Prostate gland (tissue), 2 donors: ENCODE results near the gene PODN.

ENCODE experiments used
- POLR2A ChIP-seq: fragments of 450-650 bp; IDR thresholded peaks from one replicate; pipeline ENCODE4 v1.6.1; 2016; ENCODE audit warnings: antibody characterized with exemption, mild to moderate bottlenecking
- TF ChIP-seq, protein P1 (sequence below), 4 experiments: fragments of 200-600 bp in 2 of 4; fragments of 450-650 bp in 2 of 4; sonication (generic) in 2 of 4; IDR thresholded peaks; 1 replicate in 3 of 4; 2 replicates in 1 of 4; pipeline ENCODE4 v1.5.1; 2016 to 2019; ENCODE audit warnings: antibody characterized with exemption in 4 of 4, mild to moderate bottlenecking in 2 of 4, moderate library complexity in 2 of 4

DNA sequence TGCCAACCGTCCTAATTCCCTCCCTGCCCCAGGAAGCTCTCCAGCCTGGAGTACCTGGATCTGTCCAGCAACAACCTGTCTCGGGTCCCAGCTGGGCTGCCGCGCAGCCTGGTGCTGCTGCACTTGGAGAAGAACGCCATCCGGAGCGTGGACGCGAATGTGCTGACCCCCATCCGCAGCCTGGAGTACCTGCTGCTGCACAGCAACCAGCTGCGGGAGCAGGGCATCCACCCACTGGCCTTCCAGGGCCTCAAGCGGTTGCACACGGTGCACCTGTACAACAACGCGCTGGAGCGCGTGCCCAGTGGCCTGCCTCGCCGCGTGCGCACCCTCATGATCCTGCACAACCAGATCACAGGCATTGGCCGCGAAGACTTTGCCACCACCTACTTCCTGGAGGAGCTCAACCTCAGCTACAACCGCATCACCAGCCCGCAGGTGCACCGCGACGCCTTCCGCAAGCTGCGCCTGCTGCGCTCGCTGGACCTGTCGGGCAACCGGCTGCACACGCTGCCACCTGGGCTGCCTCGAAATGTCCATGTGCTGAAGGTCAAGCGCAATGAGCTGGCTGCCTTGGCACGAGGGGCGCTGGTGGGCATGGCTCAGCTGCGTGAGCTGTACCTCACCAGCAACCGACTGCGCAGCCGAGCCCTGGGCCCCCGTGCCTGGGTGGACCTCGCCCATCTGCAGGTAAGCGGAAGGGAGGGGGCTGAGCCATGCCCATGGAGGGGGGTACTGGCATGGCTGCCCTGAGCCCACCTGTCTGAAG lies 16.5 kb downstream of the PODN start:
- TF ChIP-seq, protein P1, sequence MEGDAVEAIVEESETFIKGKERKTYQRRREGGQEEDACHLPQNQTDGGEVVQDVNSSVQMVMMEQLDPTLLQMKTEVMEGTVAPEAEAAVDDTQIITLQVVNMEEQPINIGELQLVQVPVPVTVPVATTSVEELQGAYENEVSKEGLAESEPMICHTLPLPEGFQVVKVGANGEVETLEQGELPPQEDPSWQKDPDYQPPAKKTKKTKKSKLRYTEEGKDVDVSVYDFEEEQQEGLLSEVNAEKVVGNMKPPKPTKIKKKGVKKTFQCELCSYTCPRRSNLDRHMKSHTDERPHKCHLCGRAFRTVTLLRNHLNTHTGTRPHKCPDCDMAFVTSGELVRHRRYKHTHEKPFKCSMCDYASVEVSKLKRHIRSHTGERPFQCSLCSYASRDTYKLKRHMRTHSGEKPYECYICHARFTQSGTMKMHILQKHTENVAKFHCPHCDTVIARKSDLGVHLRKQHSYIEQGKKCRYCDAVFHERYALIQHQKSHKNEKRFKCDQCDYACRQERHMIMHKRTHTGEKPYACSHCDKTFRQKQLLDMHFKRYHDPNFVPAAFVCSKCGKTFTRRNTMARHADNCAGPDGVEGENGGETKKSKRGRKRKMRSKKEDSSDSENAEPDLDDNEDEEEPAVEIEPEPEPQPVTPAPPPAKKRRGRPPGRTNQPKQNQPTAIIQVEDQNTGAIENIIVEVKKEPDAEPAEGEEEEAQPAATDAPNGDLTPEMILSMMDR (IDR thresholded peaks at IDR 0.05), result no peak
- TF ChIP-seq POLR2A, result no peak
